ENCODE data around the gene CALR. TPM values are rescaled to one million over a fixed set of nuclear protein-coding genes. Genes with fewer than 3 reads are reported as not detected.

The CALR gene
- total and polyA plus RNA-seq, 9 of the 15 experiments (the other 6 are each of a cell fraction or from before 2014, with no cell fraction given) = 126 to 811 (median 642) TPM

DNA sequence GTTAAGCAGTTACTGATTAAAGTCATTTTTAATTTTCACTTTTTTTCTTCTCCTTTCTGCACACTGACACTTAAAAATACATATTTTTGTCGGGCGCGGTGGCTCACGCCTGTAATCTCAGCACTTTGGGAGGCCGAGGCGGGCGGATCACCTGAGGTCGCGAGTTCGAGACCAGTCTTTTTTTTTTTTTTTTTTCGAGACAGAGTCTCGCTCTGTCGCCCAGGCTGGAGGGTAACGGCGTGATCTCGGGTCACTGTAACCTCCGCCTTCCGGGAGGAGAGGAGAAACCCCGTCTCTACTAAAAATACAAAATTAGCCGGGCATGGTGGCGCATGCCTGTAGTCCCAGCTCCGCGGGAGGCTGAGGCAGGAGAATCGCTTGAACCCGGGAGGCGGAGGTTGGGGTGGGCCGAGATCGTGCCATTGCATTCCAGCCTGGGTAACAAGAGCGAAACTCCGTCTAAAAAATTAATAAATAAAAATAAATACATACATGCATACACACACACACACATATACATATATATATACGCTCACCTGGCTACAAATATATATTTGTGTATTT lies 19.1 kb downstream of the CALR start (continued):
- TF ChIP-seq, protein P1, sequence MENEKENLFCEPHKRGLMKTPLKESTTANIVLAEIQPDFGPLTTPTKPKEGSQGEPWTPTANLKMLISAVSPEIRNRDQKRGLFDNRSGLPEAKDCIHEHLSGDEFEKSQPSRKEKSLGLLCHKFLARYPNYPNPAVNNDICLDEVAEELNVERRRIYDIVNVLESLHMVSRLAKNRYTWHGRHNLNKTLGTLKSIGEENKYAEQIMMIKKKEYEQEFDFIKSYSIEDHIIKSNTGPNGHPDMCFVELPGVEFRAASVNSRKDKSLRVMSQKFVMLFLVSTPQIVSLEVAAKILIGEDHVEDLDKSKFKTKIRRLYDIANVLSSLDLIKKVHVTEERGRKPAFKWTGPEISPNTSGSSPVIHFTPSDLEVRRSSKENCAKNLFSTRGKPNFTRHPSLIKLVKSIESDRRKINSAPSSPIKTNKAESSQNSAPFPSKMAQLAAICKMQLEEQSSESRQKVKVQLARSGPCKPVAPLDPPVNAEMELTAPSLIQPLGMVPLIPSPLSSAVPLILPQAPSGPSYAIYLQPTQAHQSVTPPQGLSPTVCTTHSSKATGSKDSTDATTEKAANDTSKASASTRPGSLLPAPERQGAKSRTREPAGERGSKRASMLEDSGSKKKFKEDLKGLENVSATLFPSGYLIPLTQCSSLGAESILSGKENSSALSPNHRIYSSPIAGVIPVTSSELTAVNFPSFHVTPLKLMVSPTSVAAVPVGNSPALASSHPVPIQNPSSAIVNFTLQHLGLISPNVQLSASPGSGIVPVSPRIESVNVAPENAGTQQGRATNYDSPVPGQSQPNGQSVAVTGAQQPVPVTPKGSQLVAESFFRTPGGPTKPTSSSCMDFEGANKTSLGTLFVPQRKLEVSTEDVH (IDR thresholded peaks at IDR 0.05; ENCODE audit: low read depth, partially characterized antibody) = peak; percentile 44
- TF ChIP-seq HDAC2 (IDR thresholded peaks at IDR 0.05) = peak; percentile 67; the same call in 1 of the 2 replicates
- peak; percentile 24; the same call in 1 of the 2 replicates for TF ChIP-seq GABPA (tag; conservative IDR thresholded peaks at IDR 0.05; ENCODE audit: low read depth)
- TF ChIP-seq POLR2A (conservative IDR thresholded peaks at IDR 0.05) = peak; percentile 72
- 0 out of 2 replicates have a peak, but pooled peaks have one; percentile 1 for TF ChIP-seq EGR1 (conservative IDR thresholded peaks at IDR 0.05)
- TF ChIP-seq NRF1 (conservative IDR thresholded peaks at IDR 0.05 in 1 of 2, IDR thresholded peaks at IDR 0.05 in 1 of 2) = 0 out of 4 replicates have a peak, but pooled peaks of 1 of the 2 experiments have one; percentile 3
- peak; percentile 69 to 71 for TF ChIP-seq KDM1A (IDR thresholded peaks at IDR 0.05)
- TF ChIP-seq, protein P2, sequence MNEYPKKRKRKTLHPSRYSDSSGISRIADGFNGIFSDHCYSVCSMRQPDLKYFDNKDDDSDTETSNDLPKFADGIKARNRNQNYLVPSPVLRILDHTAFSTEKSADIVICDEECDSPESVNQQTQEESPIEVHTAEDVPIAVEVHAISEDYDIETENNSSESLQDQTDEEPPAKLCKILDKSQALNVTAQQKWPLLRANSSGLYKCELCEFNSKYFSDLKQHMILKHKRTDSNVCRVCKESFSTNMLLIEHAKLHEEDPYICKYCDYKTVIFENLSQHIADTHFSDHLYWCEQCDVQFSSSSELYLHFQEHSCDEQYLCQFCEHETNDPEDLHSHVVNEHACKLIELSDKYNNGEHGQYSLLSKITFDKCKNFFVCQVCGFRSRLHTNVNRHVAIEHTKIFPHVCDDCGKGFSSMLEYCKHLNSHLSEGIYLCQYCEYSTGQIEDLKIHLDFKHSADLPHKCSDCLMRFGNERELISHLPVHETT (CRISPR knock-in tag; conservative IDR thresholded peaks at IDR 0.05 in 1 of 2, IDR thresholded peaks at IDR 0.05 in 1 of 2) = 0 out of 4 replicates have a peak, but pooled peaks of 1 of the 2 experiments have one; percentile 28
- TF ChIP-seq BRD4 (IDR thresholded peaks at IDR 0.05) = peak; percentile 37; the same call in 1 of the 2 replicates
- 0 out of 2 replicates have a peak, but pooled peaks have one; percentile 16 for TF ChIP-seq CC2D1A (IDR thresholded peaks at IDR 0.05)
- TF ChIP-seq KLF1 (tag; IDR thresholded peaks at IDR 0.05) = peak; percentile 97
- TF ChIP-seq, protein P3, sequence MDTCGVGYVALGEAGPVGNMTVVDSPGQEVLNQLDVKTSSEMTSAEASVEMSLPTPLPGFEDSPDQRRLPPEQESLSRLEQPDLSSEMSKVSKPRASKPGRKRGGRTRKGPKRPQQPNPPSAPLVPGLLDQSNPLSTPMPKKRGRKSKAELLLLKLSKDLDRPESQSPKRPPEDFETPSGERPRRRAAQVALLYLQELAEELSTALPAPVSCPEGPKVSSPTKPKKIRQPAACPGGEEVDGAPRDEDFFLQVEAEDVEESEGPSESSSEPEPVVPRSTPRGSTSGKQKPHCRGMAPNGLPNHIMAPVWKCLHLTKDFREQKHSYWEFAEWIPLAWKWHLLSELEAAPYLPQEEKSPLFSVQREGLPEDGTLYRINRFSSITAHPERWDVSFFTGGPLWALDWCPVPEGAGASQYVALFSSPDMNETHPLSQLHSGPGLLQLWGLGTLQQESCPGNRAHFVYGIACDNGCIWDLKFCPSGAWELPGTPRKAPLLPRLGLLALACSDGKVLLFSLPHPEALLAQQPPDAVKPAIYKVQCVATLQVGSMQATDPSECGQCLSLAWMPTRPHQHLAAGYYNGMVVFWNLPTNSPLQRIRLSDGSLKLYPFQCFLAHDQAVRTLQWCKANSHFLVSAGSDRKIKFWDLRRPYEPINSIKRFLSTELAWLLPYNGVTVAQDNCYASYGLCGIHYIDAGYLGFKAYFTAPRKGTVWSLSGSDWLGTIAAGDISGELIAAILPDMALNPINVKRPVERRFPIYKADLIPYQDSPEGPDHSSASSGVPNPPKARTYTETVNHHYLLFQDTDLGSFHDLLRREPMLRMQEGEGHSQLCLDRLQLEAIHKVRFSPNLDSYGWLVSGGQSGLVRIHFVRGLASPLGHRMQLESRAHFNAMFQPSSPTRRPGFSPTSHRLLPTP (IDR thresholded peaks at IDR 0.05; ENCODE audit: borderline replicate concordance, extremely low read depth, insufficient read length) = peak; percentile 73
- TF ChIP-seq, protein P4, sequence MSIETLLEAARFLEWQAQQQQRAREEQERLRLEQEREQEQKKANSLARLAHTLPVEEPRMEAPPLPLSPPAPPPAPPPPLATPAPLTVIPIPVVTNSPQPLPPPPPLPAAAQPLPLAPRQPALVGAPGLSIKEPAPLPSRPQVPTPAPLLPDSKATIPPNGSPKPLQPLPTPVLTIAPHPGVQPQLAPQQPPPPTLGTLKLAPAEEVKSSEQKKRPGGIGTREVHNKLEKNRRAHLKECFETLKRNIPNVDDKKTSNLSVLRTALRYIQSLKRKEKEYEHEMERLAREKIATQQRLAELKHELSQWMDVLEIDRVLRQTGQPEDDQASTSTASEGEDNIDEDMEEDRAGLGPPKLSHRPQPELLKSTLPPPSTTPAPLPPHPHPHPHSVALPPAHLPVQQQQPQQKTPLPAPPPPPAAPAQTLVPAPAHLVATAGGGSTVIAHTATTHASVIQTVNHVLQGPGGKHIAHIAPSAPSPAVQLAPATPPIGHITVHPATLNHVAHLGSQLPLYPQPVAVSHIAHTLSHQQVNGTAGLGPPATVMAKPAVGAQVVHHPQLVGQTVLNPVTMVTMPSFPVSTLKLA (conservative IDR thresholded peaks at IDR 0.05) = peak in 1 of 2 experiments; percentile 40; a peak in 1 of 4 replicates
- TF ChIP-seq TRIM28 (IDR thresholded peaks at IDR 0.05) = peak; percentile 74
- TF ChIP-seq NFRKB (IDR thresholded peaks at IDR 0.05; ENCODE audit: low read depth) = peak; percentile 49; the same call in 1 of the 2 replicates
- TF ChIP-seq LEF1 (IDR thresholded peaks at IDR 0.05) = peak; percentile 53
- peak; percentile 94 for TF ChIP-seq CHD4 (IDR thresholded peaks at IDR 0.05; ENCODE audit: insufficient read depth, insufficient replicate concordance, low read depth, low read length, poor library complexity, severe bottlenecking)
- 0 out of 2 replicates have a peak, but pooled peaks have one; percentile 48 for TF ChIP-seq LARP7 (IDR thresholded peaks at IDR 0.05)
- TF ChIP-seq GABPB1 (CRISPR knock-in tag; IDR thresholded peaks at IDR 0.05) = 0 out of 2 replicates have a peak, but pooled peaks have one; percentile 10
